Esophagus muscularis mucosa (tissue), 4 donors: ENCODE measurements around the gene JMJD6. TPM values are rescaled to one million over a fixed set of nuclear protein-coding genes. Genes with fewer than 3 reads are reported as not detected.

Experiments used
- DNase-seq: peaks from one replicate; pipeline ENCODE4 v3.0.0-alpha.2; 2017; ENCODE audit errors: extremely low spot score
- H3K27ac ChIP-seq, 4 donors: fragments of 200-600 bp; sonication (generic); replicated peaks in 1 of 4; 1 replicate in 3 of 4; 2 replicates in 1 of 4; pipeline ENCODE4 v1.5.1; 2016 to 2019; ENCODE audit warnings: mild to moderate bottlenecking in 1 of 4
- H3K27me3 ChIP-seq, 4 donors: fragments of 200-600 bp; sonication (generic); one replicate each; pipeline versions ENCODE4 v1.5.1 to v1.6.0; 2016 to 2019
- H3K36me3 ChIP-seq, 4 donors: fragments of 200-600 bp; sonication (generic); one replicate each; pipeline ENCODE4 v1.5.1; 2016 to 2019
- H3K4me1 ChIP-seq, 4 donors: fragments of 200-600 bp; sonication (generic); one replicate each; pipeline ENCODE4 v1.5.1; 2016 to 2019
- H3K4me3 ChIP-seq, 4 donors: fragments of 200-600 bp; sonication (generic); 1 replicate in 2 of 4; 2 replicates in 2 of 4; pipeline ENCODE4 v1.5.1; 2016 to 2019; ENCODE audit warnings: mild to moderate bottlenecking in 4 of 4, moderate library complexity in 1 of 4
- H3K9me3 ChIP-seq, 4 donors: fragments of 200-600 bp; sonication (generic); 1 replicate in 3 of 4; 2 replicates in 1 of 4; pipeline ENCODE4 v1.5.1; 2016 to 2019
- EP300 ChIP-seq: sonication (generic); formaldehyde crosslinking; IDR thresholded peaks from one replicate; pipeline ENCODE4 v1.6.1; 2017; ENCODE audit warnings: antibody characterized with exemption
- POLR2A ChIP-seq: fragments of 450-650 bp; IDR thresholded peaks from one replicate; pipeline ENCODE4 v1.6.1; 2017; ENCODE audit warnings: antibody characterized with exemption, moderate library complexity, mild to moderate bottlenecking, low read depth
- POLR2AphosphoS5 ChIP-seq, 2 donors: sonication (generic); formaldehyde crosslinking; IDR thresholded peaks; one replicate each; pipeline ENCODE4 v1.6.1; 2017; ENCODE audit warnings: antibody characterized with exemption in 2 of 2
- WGBS: methylation state at CpG from one replicate; pipeline ENCODE4 v1.1.5; 2018; 5-methylcytosine and 5-hydroxymethylcytosine counted together
- intact Hi-C: fragments of 100-400 bp; cut with DNase I; formaldehyde crosslinking; loops from one replicate; pipeline ENCODE4 v1.15.1; 2023
- total RNA-seq, 4 donors: library from RNA; depleted of rRNA; stranded (reverse); fragments of >200 nt; gene quantifications; one replicate each; pipeline versions ENCODE4 v1.1.0 to v1.2.1, GENCODE V29; 2016
- TF ChIP-seq, protein P1 (sequence below), 3 experiments: fragments of 200-600 bp in 2 of 3; fragments of 450-650 bp in 1 of 3; sonication (generic) in 2 of 3; IDR thresholded peaks; one replicate each; pipeline ENCODE4 v1.5.1; 2017 to 2019; ENCODE audit warnings: antibody characterized with exemption in 3 of 3, mild to moderate bottlenecking in 2 of 3, moderate library complexity in 1 of 3

The JMJD6 gene
- total RNA-seq, 4 donors from 2014 or later, result 29.5 to 54.5 (median 49.5) TPM

DNA sequence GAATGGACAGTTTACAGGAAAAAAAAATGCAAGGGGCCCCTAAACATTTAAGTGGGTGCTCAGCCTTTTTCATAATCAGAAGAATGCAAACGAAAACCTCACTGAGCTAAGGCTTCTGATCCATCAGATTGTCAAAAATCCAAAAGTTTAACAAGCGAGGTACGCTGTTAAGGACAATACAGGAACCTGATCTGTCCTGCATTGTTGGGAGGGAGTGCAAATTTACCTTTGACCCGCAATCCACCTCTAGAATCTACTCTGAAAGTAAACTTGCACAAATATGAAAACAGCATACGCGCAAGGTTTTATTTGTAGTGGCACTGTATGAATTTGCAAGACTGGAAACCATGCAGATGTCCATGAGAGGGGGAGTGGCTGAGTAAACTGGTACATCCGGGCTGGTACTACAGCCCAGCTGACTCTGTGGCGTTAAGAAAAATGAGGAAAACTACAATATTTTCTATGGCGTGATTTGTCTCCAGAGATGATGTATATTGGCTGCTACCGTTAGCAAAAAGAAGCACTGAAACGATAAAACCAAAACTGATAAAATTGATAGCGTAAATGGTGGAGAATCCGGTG is 54.0 kb downstream of the JMJD6 start:
- WGBS, result 55% methylated on average over 13 of the region's 13 CpGs
- Histone ChIP-seq H3K4me1 (peaks cover 14 to 23% (median 19%) of the 10 kb centered on the region in 4 donors), H3K36me3 (peaks cover 0 to 19% (median 19%) of the 10 kb centered on the region in 4 donors), H3K4me3 (peak overlapping the region; percentile 57 to 72 (median 66)), H3K9me3 (no peaks in the 10 kb centered on the region), H3K27ac (peak overlapping the region; percentile 76 to 90 (median 86)), H3K27me3 (peaks cover 0 to 1% (median 0%) of the 10 kb centered on the region in 4 donors)
- TF ChIP-seq EP300, result no peak
- no peak for TF ChIP-seq POLR2AphosphoS5 (IDR thresholded peaks at IDR 0.05)
- no peak for TF ChIP-seq POLR2A
- TF ChIP-seq, protein P1, sequence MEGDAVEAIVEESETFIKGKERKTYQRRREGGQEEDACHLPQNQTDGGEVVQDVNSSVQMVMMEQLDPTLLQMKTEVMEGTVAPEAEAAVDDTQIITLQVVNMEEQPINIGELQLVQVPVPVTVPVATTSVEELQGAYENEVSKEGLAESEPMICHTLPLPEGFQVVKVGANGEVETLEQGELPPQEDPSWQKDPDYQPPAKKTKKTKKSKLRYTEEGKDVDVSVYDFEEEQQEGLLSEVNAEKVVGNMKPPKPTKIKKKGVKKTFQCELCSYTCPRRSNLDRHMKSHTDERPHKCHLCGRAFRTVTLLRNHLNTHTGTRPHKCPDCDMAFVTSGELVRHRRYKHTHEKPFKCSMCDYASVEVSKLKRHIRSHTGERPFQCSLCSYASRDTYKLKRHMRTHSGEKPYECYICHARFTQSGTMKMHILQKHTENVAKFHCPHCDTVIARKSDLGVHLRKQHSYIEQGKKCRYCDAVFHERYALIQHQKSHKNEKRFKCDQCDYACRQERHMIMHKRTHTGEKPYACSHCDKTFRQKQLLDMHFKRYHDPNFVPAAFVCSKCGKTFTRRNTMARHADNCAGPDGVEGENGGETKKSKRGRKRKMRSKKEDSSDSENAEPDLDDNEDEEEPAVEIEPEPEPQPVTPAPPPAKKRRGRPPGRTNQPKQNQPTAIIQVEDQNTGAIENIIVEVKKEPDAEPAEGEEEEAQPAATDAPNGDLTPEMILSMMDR (IDR thresholded peaks at IDR 0.05), result no peak
- intact Hi-C loops, result loop anchor here (5.0 kb wide), 1 partner anchor 115 kb away; no protein-coding TSS in a partner anchor
- no peak for DNase-seq

DNA sequence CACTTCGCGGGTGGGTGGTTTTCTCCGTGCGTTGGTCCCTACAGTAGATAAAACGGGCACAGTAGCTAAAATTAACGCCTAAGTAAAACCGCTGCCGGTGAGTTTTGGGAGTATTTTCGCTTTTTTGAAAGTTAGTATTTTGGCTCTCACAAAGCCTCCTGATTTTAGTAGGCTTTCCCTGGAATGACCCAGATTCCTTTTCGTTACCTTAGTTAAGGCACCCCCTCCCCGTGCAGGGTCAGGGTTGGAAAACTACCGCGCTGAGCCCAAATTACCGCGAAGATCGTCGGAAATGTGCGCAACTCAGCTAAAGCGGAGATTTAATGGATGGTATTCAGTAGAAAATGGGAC is 54.5 kb downstream of the JMJD6 start:
- Histone ChIP-seq H3K27me3 (peaks cover 0 to 3% (median 0%) of the 10 kb centered on the region in 4 donors), H3K9me3 (no peaks in the 10 kb centered on the region), H3K27ac (peak overlapping the region; percentile 76 to 90 (median 86)), H3K4me1 (peaks cover 14 to 23% (median 19%) of the 10 kb centered on the region in 4 donors), H3K36me3 (peaks cover 0 to 16% (median 15%) of the 10 kb centered on the region in 4 donors), H3K4me3 (peak overlapping the region; percentile 57 to 72 (median 66))
- intact Hi-C loops, result loop anchor here (5.0 kb wide), 1 partner anchor 115 kb away; no protein-coding TSS in a partner anchor
- TF ChIP-seq POLR2AphosphoS5 (IDR thresholded peaks at IDR 0.05) (peak; percentile 11 to 88), POLR2A (no peak)
- TF ChIP-seq, protein P1 (IDR thresholded peaks at IDR 0.05), result peak in 2 of 3 experiments; percentile 24 to 31
- 0% methylated on average over 19 of the region's 19 CpGs for whole genome bisulfite sequencing
- DNase-seq, result no peak

DNA sequence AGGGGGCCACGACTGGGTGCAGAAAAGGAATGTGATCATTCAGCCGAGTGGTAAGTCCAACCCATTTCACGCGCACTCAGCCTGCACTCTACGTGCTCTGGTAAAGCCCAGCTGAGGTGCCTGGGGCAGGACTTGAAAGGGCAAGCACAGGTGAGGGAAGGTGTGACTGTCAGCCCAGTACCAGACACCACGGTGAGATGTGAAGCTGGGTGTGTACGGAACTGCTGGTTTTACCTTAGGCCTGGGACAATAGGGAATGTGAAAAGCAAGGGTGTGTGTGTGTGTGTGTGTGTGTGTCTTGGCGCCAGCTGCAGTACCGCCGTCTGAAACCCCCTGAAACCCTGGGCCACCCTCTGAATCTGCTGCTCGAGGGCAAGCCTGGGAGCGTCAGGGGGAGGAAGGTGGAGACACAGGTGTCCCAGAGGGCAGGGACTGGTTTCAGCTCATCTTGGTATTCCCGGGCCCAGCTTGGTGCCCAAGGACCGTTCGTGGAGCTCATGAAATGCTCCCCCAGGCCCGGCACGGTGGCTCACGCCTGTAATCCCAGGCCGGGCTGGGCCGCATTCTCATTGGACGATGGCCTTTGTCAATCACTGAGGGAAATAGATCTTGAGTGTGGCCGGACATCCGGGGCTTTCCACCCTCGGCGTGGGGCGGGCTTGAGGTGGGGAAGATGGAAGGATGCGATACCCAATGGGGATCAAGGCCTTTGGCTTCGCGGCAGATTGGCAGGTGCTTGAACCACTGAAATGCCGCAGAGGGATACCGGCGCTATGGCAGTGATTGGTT is 55.1 kb downstream of the JMJD6 start:
- Histone ChIP-seq H3K27me3 (peaks cover 0 to 5% (median 0%) of the 10 kb centered on the region in 4 donors), H3K27ac (peak overlapping the region; percentile 76 to 90 (median 86)), H3K36me3 (peaks cover 0 to 10% (median 9%) of the 10 kb centered on the region in 4 donors), H3K9me3 (no peaks in the 10 kb centered on the region), H3K4me1 (peaks cover 14 to 23% (median 19%) of the 10 kb centered on the region in 4 donors), H3K4me3 (peak overlapping the region; percentile 57 to 72 (median 66))
- no peak for TF ChIP-seq EP300
- peak; percentile 21 for TF ChIP-seq POLR2A
- peak in 1 of 2 donors; percentile 93 for TF ChIP-seq POLR2AphosphoS5 (IDR thresholded peaks at IDR 0.05)
- 20% methylated on average over 25 of the region's 32 CpGs for WGBS
- intact Hi-C loops, result loop anchor here (5.0 kb wide), 1 partner anchor 114 kb away; no protein-coding TSS in a partner anchor
- peak; percentile 100 for DNase-seq

DNA sequence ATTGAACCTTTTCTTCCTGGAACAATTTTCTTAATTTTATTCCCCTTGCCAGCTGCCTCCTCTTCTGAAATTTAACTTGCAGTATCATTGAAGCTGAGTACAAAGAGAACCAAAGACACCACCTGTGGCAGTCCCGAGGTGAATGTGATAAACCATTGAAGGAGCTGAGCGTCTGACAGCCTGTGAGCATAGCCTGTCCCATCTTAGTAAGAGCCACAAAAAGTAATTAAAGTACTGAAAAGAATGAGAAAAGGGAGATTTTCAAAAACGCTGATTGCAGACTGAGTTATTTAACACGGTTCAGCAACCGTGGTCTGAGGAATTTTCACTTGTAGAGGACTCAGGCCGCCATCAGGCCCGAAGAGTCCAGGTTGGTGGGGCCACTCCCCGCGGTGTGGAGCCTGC is 55.7 kb downstream of the JMJD6 start:
- TF ChIP-seq EP300 (no peak), POLR2A (no peak)
- TF ChIP-seq, protein P1 (IDR thresholded peaks at IDR 0.05), result no peak
- peaks cover 0 to 4% (median 3%) of the 10 kb centered on the region in 4 donors for H3K36me3 ChIP-seq
- H3K27me3 ChIP-seq, result peaks cover 0 to 6% (median 0%) of the 10 kb centered on the region in 4 donors
- DNase-seq, result no peak
- peak overlapping the region; percentile 76 to 90 (median 86) for H3K27ac ChIP-seq
- peaks cover 14 to 23% (median 19%) of the 10 kb centered on the region in 4 donors for H3K4me1 ChIP-seq
- WGBS, result 70% methylated on average over 9 of the region's 9 CpGs
- no peak overlapping the region for H3K4me3 ChIP-seq
- H3K9me3 ChIP-seq, result no peaks in the 10 kb centered on the region
- intact Hi-C loops, result loop anchor here (5.0 kb wide), 1 partner anchor 113 kb away; no protein-coding TSS in a partner anchor
